Peyer's patch (tissue), 4 donors: ENCODE data around the gene EML1.

Source experiments
- CTCF ChIP-seq, 6 experiments: fragments of 450-650 bp in 4 of 6; fragments of 200-600 bp in 2 of 6; sonication (generic) in 1 of 6; IDR thresholded peaks; one replicate each; pipeline ENCODE4 v1.5.1; 2017 to 2019; ENCODE audit warnings: antibody characterized with exemption in 6 of 6, mild to moderate bottlenecking in 3 of 6, moderate library complexity in 1 of 6
- POLR2A ChIP-seq, 2 donors: fragments of 450-650 bp; IDR thresholded peaks; one replicate each; pipeline ENCODE4 v1.5.1; 2017; ENCODE audit warnings: antibody characterized with exemption in 2 of 2, mild to moderate bottlenecking in 2 of 2, moderate library complexity in 2 of 2

DNA sequence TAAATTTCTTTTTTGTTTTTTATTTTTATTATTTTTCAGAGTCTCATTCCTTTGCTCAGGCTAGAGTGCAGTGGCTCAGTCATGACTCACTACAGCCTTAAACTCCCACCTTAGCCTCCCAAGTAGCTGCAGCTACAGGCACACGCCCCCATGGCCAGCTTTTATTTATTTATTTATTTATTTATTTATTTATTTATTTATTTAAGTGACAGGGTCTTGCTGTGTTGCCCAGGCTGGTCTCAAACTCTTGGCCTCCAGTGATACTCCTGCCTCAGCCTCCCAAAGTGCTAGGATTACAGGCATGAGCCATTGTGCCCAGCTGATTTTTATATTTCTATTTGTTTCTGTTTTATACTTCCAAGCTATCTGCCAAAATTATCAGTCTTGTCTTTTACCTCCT, 182.8 kb downstream of the EML1 start:
- TF ChIP-seq CTCF (IDR thresholded peaks at IDR 0.05) (no peak), POLR2A (IDR thresholded peaks at IDR 0.05) (no peak)
